Neural progenitor cell (in vitro differentiated cells): Measurements from ENCODE around the gene CDK18.

Source experiments
- EZH2 ChIP-seq: fragments of 200-600 bp; sonication (generic); IDR thresholded peaks from 2 replicates; pipeline ENCODE4 v1.6.1; 2017; ENCODE audit warnings: antibody characterized with exemption, mild to moderate bottlenecking, moderate library complexity
- TF ChIP-seq, protein P1 (sequence below): fragments of 200-600 bp; sonication (generic); IDR thresholded peaks from 2 replicates; pipeline ENCODE4 v1.5.1; 2017; ENCODE audit warnings: antibody characterized with exemption, mild to moderate bottlenecking

DNA sequence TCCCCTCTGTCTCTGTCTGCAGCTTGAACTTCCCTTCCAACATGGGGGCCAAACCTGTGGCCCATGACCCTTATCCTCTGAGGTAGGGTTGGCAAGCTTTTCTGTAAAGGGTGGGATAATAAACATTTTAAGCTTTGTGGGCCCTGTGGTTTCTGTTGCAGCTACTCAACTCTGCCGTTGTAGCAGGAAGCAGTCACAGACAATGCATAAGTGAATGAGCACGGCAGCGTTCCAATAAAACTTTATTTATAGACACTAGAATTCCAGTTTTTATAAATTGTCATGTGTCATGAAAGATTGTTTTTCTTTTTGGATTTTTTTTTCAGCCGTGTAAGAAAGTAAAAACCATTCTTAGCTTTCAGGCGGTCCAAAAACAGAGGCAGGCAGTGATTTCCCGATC lies 18.2 kb upstream of the CDK18 start:
- TF ChIP-seq, protein P1, sequence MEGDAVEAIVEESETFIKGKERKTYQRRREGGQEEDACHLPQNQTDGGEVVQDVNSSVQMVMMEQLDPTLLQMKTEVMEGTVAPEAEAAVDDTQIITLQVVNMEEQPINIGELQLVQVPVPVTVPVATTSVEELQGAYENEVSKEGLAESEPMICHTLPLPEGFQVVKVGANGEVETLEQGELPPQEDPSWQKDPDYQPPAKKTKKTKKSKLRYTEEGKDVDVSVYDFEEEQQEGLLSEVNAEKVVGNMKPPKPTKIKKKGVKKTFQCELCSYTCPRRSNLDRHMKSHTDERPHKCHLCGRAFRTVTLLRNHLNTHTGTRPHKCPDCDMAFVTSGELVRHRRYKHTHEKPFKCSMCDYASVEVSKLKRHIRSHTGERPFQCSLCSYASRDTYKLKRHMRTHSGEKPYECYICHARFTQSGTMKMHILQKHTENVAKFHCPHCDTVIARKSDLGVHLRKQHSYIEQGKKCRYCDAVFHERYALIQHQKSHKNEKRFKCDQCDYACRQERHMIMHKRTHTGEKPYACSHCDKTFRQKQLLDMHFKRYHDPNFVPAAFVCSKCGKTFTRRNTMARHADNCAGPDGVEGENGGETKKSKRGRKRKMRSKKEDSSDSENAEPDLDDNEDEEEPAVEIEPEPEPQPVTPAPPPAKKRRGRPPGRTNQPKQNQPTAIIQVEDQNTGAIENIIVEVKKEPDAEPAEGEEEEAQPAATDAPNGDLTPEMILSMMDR: no peak
- no peak for TF ChIP-seq EZH2
